ENCODE data around the gene MARK3.

Gene MARK3

DNA sequence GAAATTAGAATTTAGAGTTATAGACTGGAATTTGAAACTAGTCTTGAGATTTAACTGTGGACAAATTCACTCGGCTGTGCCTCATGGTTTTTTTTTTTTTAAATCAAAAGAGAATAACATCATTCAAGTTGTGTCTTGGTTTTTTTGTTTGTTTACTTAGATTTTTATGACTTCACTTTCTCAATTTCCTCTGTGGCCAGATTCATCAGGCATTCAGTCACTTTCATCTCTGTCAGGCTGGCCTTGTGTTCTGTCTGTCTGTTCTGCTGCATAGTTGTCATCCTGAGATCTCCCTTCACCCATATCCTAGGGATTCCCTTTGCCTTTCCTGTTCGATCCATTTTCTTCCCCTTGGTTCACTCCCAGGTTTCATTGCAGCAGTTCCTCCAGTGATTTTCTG lies 10.0 kb downstream of the MARK3 start:
- no peak for DNase-seq (ENCODE audit: low read depth in 2 of 2)

GRCh38 chr14:103396463-103396862 lies 11.2 kb downstream of the MARK3 start:
- DNase-seq (ENCODE audit: low read depth in 2 of 2) = no peak

- no peak for DNase-seq (ENCODE audit: low read depth in 2 of 2)
Observed at GRCh38 chr14:103398427-103399195, 13.4 kb downstream of the MARK3 start.

GRCh38 chr14:103400537-103400936 lies 15.3 kb downstream of the MARK3 start:
- no peak for DNase-seq (ENCODE audit: low read depth in 2 of 2)

DNA sequence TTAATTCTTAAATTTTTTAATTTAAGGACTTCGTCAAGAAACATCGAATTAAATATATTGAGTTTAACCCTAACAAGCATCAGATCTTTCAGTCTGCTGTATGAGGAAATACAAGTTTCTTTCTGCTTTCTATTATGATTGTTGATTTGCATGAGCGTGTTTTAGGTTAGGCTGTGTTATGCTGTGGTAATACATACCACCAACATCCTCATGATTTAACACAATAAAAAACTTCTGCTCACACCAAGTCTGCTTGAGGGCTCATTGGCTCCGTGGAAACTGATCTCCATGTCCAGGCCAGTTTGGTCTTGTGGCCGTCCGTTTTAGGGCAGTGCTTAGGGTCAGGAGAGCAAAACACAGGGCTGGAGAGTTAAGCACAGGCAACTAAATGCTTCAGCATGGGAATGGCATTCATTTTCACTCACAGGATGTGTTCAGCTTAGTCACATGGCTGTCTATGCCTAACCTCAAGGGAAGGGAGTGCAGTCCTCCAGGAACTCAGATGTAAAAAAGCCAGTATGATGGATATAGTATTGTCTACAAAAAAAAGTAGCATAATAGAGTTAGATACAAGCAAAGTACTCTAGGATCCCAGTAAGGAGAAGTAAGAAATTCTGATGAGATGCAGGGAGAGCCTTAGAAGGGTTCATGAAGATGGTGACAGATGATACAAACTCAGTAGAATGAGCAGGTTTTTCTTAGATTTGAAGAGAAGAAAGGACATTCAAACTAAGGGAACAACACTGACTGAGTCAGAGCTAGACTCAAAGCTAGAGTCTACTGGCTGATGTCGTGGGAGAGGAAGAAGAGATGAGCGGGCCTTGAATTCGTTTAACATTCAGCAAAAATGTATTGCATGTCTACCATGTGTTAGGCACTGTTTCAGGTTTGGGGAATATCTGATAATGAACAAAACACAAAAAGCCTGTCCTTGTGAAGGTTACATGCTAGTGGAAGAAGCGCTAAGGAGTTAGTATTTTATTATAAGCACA lies 16.3 kb downstream of the MARK3 start:
- no peak for DNase-seq (ENCODE audit: low read depth in 2 of 2)

DNA sequence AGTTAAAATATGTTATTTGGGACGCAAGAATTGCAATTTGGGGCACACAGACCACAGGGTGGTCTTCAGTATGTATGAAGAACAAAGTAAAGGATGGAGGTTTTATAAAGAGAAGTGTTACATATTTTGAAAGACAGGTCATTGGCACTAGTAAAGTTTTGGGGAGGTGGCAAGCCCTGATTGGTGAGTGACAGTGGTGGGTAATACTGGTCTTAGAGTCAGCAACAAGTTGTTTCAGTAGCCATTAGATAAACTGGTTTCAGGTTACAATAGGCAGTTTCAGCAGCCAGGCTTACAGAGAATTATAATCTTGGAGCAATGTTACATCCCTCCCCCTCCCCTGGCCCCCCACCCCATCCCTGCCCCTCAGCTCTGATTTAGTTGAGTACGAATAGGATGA lies 17.5 kb downstream of the MARK3 start:
- DNase-seq (ENCODE audit: low read depth in 2 of 2) = no peak

- no peak for DNase-seq (ENCODE audit: low read depth in 2 of 2)
Observed at GRCh38 chr14:103404032-103404918, 19.1 kb downstream of the MARK3 start.

DNA sequence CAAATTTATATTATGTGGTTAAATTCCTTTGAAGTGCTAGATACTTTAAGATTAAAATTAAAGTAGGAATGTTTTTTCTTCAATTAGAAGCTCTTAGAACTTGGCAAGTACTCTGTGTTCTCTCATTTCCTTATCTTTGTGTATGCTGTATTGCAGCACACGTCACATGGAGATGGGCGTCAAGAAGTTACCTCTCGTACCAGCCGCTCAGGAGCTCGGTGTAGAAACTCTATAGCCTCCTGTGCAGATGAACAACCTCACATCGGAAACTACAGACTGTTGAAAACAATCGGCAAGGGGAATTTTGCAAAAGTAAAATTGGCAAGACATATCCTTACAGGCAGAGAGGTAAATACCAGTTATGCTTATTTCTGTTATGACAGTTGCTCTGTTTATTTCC lies 19.7 kb downstream of the MARK3 start:
- DNase-seq (ENCODE audit: low read depth in 2 of 2) = no peak

- no peak for DNase-seq (ENCODE audit: low read depth in 2 of 2)
Observed at GRCh38 chr14:103408491-103409155, 23.4 kb downstream of the MARK3 start.

DNA sequence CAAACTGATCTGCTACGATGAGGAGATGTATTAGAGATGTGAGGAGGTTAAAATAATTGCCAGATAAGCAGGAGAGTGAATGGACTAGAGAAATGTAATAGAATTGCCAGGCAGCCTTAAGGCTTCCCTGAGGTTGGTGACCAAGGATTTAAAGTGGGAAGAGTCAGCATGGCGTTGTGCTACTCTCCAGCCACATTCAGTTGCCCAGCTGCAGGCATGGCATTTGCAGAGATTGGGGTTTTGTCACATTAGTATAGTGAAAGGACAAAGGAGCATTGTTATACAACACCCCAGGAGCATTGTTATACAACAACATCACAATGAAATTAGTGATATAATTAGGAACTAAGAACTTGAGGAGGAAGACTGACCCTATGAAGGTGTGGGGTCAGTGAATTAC lies 31.7 kb downstream of the MARK3 start:
- DNase-seq (ENCODE audit: low read depth in 2 of 2) = no peak

DNA sequence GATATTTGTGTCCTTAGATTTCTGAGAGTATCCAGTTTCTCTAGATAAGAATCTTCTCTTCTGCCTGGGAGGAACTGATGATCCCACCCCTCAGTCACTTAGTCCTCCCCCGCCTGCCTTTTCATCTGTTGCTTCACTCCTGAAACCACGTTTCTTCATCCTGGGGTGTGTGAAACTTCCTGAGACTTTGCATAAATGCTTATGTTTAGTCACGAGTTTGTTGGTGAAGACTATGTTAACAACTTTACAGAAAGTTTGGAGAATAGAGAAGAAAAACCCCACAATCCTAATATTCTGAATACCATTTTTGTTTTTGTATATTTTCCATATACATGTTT lies 33.2 kb downstream of the MARK3 start:
- DNase-seq (ENCODE audit: low read depth in 2 of 2) = no peak

- no peak for DNase-seq (ENCODE audit: low read depth in 2 of 2)
Observed at GRCh38 chr14:103421556-103421955, 36.3 kb downstream of the MARK3 start.

- no peak for DNase-seq (ENCODE audit: low read depth in 2 of 2)
Observed at GRCh38 chr14:103423050-103423461, 37.8 kb downstream of the MARK3 start.

GRCh38 chr14:103427485-103428443 lies 42.5 kb downstream of the MARK3 start:
- no peak for DNase-seq (ENCODE audit: low read depth in 2 of 2)

GRCh38 chr14:103428723-103429556 lies 43.7 kb downstream of the MARK3 start:
- no peak for DNase-seq (ENCODE audit: low read depth in 2 of 2)

GRCh38 chr14:103430358-103430757 lies 45.1 kb downstream of the MARK3 start:
- no peak for DNase-seq (ENCODE audit: low read depth in 2 of 2)

DNA sequence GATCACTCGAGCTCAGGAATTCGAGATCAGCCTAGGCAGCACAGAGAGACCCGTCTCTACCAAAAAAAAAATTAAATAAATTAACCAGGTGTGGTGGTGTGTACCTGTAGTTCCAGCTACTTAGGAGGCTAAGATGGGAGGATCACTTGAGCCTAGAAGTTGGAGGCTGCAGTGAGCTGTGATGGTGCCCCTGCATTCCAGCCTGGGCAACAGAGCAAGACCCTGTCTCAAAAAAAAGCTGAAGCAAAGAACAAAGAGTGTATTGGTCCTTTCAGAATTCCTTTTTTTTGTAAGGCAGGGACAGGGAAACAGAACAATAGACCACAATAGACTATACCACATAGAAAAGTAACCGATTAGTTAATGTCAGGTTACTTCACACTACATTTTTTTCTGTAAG lies 47.4 kb downstream of the MARK3 start:
- no peak for DNase-seq (ENCODE audit: low read depth in 2 of 2)

DNA sequence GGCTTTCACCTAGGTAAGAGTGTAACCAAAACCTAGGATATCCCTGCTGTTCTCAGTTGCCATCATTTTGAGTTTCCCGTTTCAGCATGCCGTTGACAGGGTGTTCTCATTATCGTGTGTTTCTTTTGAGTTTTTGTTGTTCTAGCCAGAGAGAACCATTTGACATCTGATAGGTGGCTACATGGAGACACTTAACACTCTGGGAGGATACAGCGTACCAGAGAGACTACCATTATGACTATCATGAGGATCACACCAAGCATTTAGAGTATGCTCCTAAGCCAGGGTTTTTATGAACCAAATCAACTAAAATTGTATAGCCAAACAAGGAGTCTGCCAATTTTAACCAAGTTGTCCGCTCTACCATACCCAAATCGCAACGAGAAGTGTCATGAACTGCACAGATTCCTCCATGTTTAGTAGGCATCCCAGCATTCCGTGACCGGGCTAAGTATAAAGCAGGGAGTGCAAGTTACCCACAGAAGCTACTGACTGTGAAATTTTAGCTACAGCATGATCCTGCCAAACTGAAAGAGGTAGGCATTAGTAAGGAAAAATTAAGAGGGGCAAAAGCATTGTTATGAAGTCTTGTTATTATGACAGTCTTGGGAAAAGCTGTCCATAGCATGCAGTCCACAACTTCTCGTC lies 48.8 kb downstream of the MARK3 start:
- DNase-seq (ENCODE audit: low read depth in 2 of 2) = no peak
